Psoas muscle (tissue), 8 donors: ENCODE data around the gene HTATSF1. TPM values are rescaled to one million over a fixed set of nuclear protein-coding genes. Genes with fewer than 3 reads are reported as not detected.

ENCODE experiments used
- ATAC-seq, 4 donors: fragments of 200-7000 bp; cut with Tn5 transposase; one replicate each; pipeline ENCODE4 v1.9.1; 2020; ENCODE audit warnings: moderate library complexity in 3 of 4, mild to moderate bottlenecking in 2 of 4
- DNase-seq, 2 donors: peaks; one replicate each; pipeline ENCODE4 v3.0.0-alpha.2; 2020
- H3K27ac ChIP-seq: fragments of 200-600 bp; one replicate; pipeline ENCODE4 v1.8.0; 2022
- H3K27me3 ChIP-seq, 3 donors: fragments of 200-600 bp in 1 of 3; one replicate each; pipeline versions ENCODE4 v1.6.1 to v1.8.0; 2013 to 2022; ENCODE audit warnings: low read length in 2 of 3, mild to moderate bottlenecking in 2 of 3, moderate library complexity in 1 of 3; ENCODE audit not compliant: insufficient read depth in 3 of 3
- H3K36me3 ChIP-seq, 2 donors: fragments of 200-600 bp in 1 of 2; one replicate each; pipeline versions ENCODE4 v1.6.1 to v1.8.0; 2013 to 2022; ENCODE audit warnings: low read depth in 1 of 2, mild to moderate bottlenecking in 1 of 2, moderate library complexity in 1 of 2; ENCODE audit not compliant: insufficient read depth in 1 of 2
- H3K4me1 ChIP-seq: fragments of 200-600 bp; one replicate; pipeline ENCODE4 v1.8.0; 2022
- H3K4me3 ChIP-seq: fragments of 200-600 bp; one replicate; pipeline ENCODE4 v1.8.0; 2022; ENCODE audit warnings: mild to moderate bottlenecking
- H3K9me3 ChIP-seq: fragments of 200-600 bp; one replicate; pipeline ENCODE4 v1.8.0; 2022
- CTCF ChIP-seq: fragments of 200-600 bp; IDR thresholded peaks from one replicate; pipeline ENCODE4 v1.8.0; 2022; ENCODE audit warnings: antibody characterized with exemption
- WGBS, 3 donors: extraction: QIAGEN DNeasy Blood & Tissue Kit; methylation state at CpG; one replicate each; pipeline versions ENCODE4 v1.1.6 to v1.1.7; 2013; 5-methylcytosine and 5-hydroxymethylcytosine counted together
- intact Hi-C, 2 donors: fragments of 100-400 bp; cut with DNase I; formaldehyde crosslinking; loops; one replicate each; pipeline versions ENCODE4 v1.11.0 to v1.14.2; 2022
- polyA plus RNA-seq, 3 donors: library from polyadenylated mRNA; stranded (reverse); fragments of 200-250 nt; gene quantifications; one replicate each; pipeline ENCODE4 v1.2.3, GENCODE V29; 2013
- total RNA-seq, 4 donors: library from RNA; stranded (reverse); fragmentation: NEBNext Ultra II Directional in 2 of 4; extraction: Animal tissue kit (Norgen Biotek cat#: 25700) in 2 of 4; gene quantifications; one replicate each; pipeline versions ENCODE4 v1.2.1 to v1.2.4, GENCODE V29; 2021 to 2023
- donor health status: healthy with polysubstance abuse.
- donor health status: DM: no; HTN: no; CAD: no; lungs with moderate emphysema.
- donor health status: Bipolar disorder and iron deficiency.
- donor health status: healthy.
- donor health status: DM: yes; HTN: yes; CAD: no.
- donor health status: DM: no; HTN: no; CAD: no.
- donor health status: DM: no; HTN: no; CAD: no.
- donor health status: DM: yes; HTN: yes; CAD: no.

The HTATSF1 gene
- total and polyA plus RNA-seq, 7 donors, result 63.2 to 103 (median 68.8) TPM

- no peaks in the 10 kb centered on the region for H3K4me1 ChIP-seq
- H3K4me3 ChIP-seq, result no peak overlapping the region
- intact Hi-C loops, result loop anchor here in 1 of 2 donors (10.0 kb wide), 1 partner anchor 156 kb away; no protein-coding TSS in a partner anchor
- ATAC-seq (no peak), DNase-seq (no peak)
- peaks cover 0 to 5% (median 0%) of the 10 kb centered on the region in 3 donors for H3K27me3 ChIP-seq
- H3K36me3 ChIP-seq, result no peaks in the 10 kb centered on the region
- H3K9me3 ChIP-seq, result no peaks in the 10 kb centered on the region
- TF ChIP-seq CTCF, result no peak
- 56 to 80% (median 77%) methylated on average over 5 of the region's 5 CpGs for WGBS, 3 donors
- no peak overlapping the region for H3K27ac ChIP-seq
These were observed 21.7 kb downstream of the HTATSF1 start for GRCh38 chrX:136519069-136519468.

- Histone ChIP-seq H3K36me3 (no peaks in the 10 kb centered on the region), H3K4me3 (no peak overlapping the region), H3K4me1 (peaks cover 14% of the 10 kb centered on the region), H3K27ac (no peak overlapping the region), H3K9me3 (no peaks in the 10 kb centered on the region), H3K27me3 (peaks cover 0 to 11% (median 0%) of the 10 kb centered on the region in 3 donors)
- no peak for TF ChIP-seq CTCF
- DNase-seq (no peak), ATAC-seq (no peak)
- intact Hi-C loops, result no loop called here
These were observed 26.4 kb downstream of the HTATSF1 start for GRCh38 chrX:136523770-136524169.

GRCh38 chrX:136525738-136526606 lies 28.6 kb downstream of the HTATSF1 start:
- intact Hi-C loops, result loop anchor here in 1 of 2 donors (2.0 kb wide), 1 partner anchor 51 kb away; no protein-coding TSS in a partner anchor
- TF ChIP-seq CTCF, result no peak
- no peaks in the 10 kb centered on the region for H3K9me3 ChIP-seq
- ATAC-seq (peak; percentile 93 to 99 (median 98)), DNase-seq (peak; percentile 71 to 82)
- peaks cover 14% of the 10 kb centered on the region for H3K4me1 ChIP-seq
- H3K36me3 ChIP-seq, result no peaks in the 10 kb centered on the region
- WGBS, 3 donors, result 4 to 21% (median 13%) methylated on average over 2 of the region's 2 CpGs
- H3K27me3 ChIP-seq, result peaks cover 0 to 6% (median 0%) of the 10 kb centered on the region in 3 donors
- H3K27ac ChIP-seq, result peak overlapping the region; percentile 67
- H3K4me3 ChIP-seq, result no peak overlapping the region

- intact Hi-C loops, result no loop called here
- Histone ChIP-seq H3K27me3 (peaks cover 0 to 6% (median 0%) of the 10 kb centered on the region in 3 donors), H3K27ac (no peak overlapping the region), H3K36me3 (no peaks in the 10 kb centered on the region), H3K4me1 (peaks cover 14% of the 10 kb centered on the region), H3K4me3 (no peak overlapping the region), H3K9me3 (no peaks in the 10 kb centered on the region)
- ATAC-seq (peak in 1 of 4 donors; percentile 25), DNase-seq (no peak)
- no peak for TF ChIP-seq CTCF
- WGBS, 3 donors, result 60 to 67% (median 64%) methylated on average over 8 of the region's 8 CpGs
These were observed 31.4 kb downstream of the HTATSF1 start for GRCh38 chrX:136528645-136529315.
